ENCODE measurements around the gene KIF12.

KIF12 gene

DNA sequence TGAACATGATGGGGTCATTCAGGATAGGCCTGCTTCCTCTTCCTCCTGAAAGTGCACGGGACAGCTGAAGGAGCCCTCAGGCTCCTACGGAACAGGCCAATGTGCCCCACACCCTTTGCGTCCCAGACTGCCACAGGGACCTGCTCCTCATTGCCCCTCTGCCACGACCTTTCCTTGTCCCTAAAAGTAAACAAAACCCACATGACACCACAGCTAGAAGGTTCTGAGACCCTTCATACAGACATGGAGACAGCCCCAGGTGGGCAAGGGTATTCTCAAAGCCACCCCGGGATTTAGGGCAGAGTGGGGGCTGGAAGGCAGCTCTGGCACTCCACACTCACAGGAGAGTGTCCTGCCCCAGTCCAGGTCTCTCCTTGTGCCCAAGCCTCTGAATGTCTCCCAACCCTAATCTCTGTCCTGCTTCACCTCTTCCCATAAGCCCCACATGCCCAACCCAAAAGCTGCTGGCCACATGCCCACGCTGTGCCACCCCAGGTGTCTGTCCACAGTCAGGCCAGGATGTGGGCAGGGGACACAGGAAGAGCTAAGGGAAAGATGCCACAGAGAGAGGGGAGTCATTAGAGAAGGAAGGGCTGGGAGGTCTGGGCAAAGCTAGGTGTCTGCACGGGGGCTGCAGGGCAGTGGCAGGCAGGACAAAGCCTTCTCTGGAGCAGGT is 21.8 kb downstream of the KIF12 start:
- H3K27ac Mint-ChIP-seq = no peak overlapping the region
- H3K27me3 Mint-ChIP-seq (ENCODE audit: low read depth, poor library complexity) = peaks cover 31% of the 10 kb centered on the region
- H3K9me3 Mint-ChIP-seq = no peaks in the 10 kb centered on the region
- H3K4me3 Mint-ChIP-seq = no peak overlapping the region
- DNase-seq = no peak
- H3K4me1 Mint-ChIP-seq = peaks cover 4% of the 10 kb centered on the region
- H3K36me3 Mint-ChIP-seq (ENCODE audit: low read depth) = no peaks in the 10 kb centered on the region
- TF ChIP-seq, protein P1, sequence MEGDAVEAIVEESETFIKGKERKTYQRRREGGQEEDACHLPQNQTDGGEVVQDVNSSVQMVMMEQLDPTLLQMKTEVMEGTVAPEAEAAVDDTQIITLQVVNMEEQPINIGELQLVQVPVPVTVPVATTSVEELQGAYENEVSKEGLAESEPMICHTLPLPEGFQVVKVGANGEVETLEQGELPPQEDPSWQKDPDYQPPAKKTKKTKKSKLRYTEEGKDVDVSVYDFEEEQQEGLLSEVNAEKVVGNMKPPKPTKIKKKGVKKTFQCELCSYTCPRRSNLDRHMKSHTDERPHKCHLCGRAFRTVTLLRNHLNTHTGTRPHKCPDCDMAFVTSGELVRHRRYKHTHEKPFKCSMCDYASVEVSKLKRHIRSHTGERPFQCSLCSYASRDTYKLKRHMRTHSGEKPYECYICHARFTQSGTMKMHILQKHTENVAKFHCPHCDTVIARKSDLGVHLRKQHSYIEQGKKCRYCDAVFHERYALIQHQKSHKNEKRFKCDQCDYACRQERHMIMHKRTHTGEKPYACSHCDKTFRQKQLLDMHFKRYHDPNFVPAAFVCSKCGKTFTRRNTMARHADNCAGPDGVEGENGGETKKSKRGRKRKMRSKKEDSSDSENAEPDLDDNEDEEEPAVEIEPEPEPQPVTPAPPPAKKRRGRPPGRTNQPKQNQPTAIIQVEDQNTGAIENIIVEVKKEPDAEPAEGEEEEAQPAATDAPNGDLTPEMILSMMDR (IDR thresholded peaks at IDR 0.05) = no peak

DNA sequence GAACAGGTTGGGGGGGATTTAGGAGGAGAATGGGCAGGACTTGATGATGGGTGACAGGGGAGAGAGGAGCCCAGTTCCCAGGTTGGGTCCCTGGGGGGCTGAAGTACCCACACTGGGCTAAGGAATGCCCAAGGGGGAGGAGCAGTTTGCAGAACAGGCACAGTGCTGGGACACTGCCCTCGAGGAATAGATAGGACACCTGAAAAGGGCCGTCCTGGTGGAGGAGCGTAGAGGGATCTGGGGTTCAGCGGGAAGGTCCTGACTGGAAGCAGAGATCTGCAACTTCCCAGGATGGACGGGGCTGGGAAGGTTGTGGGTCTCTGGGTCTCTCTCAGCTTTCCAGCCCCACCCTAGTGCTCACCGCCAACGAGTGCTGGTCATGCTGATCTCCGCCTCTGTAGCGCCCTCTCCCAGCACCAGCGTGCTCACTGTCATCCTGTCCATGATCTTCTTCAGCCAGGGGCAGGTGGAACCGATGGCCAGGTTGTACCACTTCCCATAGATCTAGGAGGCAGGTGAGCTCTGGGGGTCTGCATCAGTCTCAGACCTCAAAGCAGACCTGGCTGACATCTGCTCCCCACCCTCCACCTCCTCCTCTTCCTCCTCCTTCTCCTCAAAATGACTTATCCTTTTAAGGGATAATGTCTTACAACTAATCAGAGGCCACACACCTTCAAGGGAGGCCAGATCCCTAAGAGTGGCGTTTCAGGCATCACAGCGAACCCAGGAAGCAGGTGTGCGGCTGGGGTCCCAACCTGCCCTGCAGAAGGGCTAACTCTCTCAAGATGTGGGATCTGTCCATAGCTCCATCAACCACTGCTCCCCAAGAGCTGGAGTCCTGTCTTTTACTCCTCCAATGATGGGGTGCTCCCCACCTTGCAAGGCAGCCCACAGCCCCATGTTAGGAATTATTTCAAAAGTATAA is 22.6 kb downstream of the KIF12 start:
- Mint-ChIP-seq H3K4me3 (no peak overlapping the region), H3K27ac (no peak overlapping the region), H3K36me3 (ENCODE audit: low read depth) (no peaks in the 10 kb centered on the region), H3K27me3 (ENCODE audit: low read depth, poor library complexity) (peaks cover 31% of the 10 kb centered on the region), H3K9me3 (no peaks in the 10 kb centered on the region), H3K4me1 (peaks cover 4% of the 10 kb centered on the region)
- no peak for DNase-seq
- TF ChIP-seq, protein P1 (IDR thresholded peaks at IDR 0.05) = no peak

DNA sequence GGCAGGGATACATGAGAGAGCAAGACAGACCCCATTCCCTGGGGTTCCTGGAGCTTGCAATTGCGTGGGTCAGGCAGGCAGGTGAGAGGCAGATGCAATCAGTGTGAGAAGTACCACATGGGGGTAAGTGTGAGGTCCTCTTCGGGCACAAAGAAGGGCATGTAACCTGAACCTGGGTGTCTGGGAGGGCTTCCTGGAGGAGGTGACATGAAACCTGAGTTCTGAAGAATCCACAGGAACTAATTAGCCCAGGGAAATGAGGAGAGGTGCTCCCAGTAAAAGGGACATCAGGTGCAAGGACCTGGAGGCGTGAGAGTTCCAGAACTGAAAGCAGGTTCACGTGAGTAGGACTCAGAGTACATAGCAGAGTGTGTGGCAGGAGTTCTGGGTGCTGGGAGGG is 23.5 kb downstream of the KIF12 start:
- no peak overlapping the region for H3K4me3 Mint-ChIP-seq
- peaks cover 4% of the 10 kb centered on the region for H3K4me1 Mint-ChIP-seq
- H3K9me3 Mint-ChIP-seq = no peaks in the 10 kb centered on the region
- TF ChIP-seq, protein P1 (IDR thresholded peaks at IDR 0.05) = no peak
- H3K27ac Mint-ChIP-seq = no peak overlapping the region
- peaks cover 31% of the 10 kb centered on the region for H3K27me3 Mint-ChIP-seq (ENCODE audit: low read depth, poor library complexity)
- DNase-seq = no peak
- no peaks in the 10 kb centered on the region for H3K36me3 Mint-ChIP-seq (ENCODE audit: low read depth)

DNA sequence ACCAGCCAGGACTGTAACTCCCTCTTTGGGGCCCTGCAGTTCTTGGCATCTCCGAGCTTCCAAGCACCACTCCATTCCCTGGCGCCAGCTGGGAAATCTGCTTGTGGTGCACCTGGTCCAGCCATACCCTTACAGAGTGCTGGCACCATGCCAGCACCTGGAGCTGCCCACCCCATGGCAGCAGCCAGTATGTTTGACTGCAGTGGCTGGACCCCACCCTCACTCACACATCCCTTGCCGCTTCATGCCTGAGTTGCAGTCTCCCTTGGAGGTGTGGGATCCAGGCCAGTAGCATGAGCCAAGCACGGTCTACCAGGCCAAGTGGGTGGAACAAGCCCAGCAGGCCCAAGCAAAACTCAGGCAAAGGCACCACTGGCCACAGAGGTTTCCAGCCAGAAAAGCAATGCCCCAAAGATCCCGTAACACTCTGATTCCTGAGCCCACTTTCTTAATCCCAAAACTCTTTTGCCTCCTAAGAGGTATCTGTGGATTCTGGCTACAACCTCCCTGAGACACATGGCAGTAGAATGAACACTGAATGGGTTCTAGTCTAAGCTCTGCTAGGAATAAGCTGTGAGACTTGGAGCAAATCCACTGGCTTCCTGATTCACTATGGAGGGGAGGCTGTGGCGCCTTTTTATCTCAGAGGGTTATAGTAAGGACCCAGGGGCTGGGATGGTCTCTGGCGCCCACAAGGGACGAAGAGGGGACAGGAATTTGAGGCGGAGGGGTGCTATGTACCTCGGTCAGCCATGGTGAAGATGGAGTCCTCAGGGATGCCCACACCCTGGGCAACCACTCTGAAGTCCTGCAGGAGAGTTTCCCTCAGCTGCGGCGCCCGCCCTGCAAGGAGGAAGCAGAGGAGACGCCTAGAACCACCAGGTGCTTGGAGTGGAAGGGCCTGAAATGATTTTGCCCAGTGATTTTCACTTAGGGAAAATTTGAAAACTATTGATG is 26.6 kb downstream of the KIF12 start:
- peaks cover 24% of the 10 kb centered on the region for H3K27me3 Mint-ChIP-seq (ENCODE audit: low read depth, poor library complexity)

DNA sequence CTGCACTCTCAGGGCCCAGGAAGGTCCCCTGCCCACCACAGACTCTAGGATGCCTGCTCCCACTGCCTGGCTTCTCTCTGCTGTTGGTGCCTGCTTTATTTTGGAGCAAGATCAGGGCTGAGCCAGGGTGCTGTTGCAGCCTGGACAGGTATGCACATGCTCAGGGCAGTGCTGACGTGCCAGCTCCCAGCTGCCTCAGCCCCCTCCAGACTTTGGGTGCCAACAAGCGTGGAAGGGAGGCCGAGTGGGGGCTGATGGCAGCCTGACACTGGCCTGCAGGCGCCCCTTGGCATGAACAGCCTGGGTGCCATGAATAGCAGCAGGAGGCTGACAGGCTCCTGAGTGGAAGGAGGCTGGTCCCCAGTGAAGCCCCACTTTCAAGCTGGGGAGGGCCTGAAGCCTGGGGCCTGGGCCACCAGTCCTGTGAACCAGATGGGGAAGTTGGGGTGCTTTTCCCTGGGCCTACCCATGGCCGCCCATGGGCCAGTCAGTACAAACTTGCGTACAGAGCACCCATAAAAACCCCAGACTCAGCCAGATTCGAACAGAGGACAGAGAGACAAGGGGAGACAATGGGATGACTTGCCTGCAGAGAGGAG is 27.8 kb downstream of the KIF12 start:
- peaks cover 26% of the 10 kb centered on the region for H3K27me3 Mint-ChIP-seq (ENCODE audit: low read depth, poor library complexity)
- H3K9me3 Mint-ChIP-seq = no peaks in the 10 kb centered on the region
- H3K36me3 Mint-ChIP-seq (ENCODE audit: low read depth) = no peaks in the 10 kb centered on the region
- no peak overlapping the region for H3K27ac Mint-ChIP-seq
- no peaks in the 10 kb centered on the region for H3K4me1 Mint-ChIP-seq
- TF ChIP-seq, protein P1 (IDR thresholded peaks at IDR 0.05) = no peak
- H3K4me3 Mint-ChIP-seq = no peak overlapping the region
- DNase-seq = no peak

More for the DNA sequence above, 26.6 kb downstream of the KIF12 start:
- Mint-ChIP-seq H3K4me3 (no peak overlapping the region), H3K4me1 (peaks cover under 1% of the 10 kb centered on the region), H3K9me3 (no peaks in the 10 kb centered on the region), H3K27ac (peak overlapping the region; percentile 37), H3K36me3 (ENCODE audit: low read depth) (no peaks in the 10 kb centered on the region)
- TF ChIP-seq, protein P1 (IDR thresholded peaks at IDR 0.05) = no peak
- DNase-seq = no peak
